Progenitor cell of endocrine pancreas (in vitro differentiated cells): ENCODE data around the gene QPCTL. TPM values are rescaled to one million over a fixed set of nuclear protein-coding genes. Genes with fewer than 3 reads are reported as not detected.
"Not testable (repeated sequence)": the region's sequence is repeated elsewhere in the genome, so short reads cannot be mapped to it uniquely, and the experiment has no call there.

ENCODE experiments used
- DNase-seq: peaks from one replicate; pipeline ENCODE4 v3.0.0; 2021; ENCODE audit warnings: low spot score; ENCODE audit not compliant: unreplicated experiment
- H3K27ac Mint-ChIP-seq: 2 replicates; pipeline ENCODE4 v1.8.0; 2021; ENCODE audit warnings: mild to moderate bottlenecking, moderate library complexity, mixed read lengths
- H3K27me3 Mint-ChIP-seq: 2 replicates; pipeline ENCODE4 v1.8.0; 2021; ENCODE audit warnings: mixed read lengths
- H3K36me3 Mint-ChIP-seq: 2 replicates; pipeline ENCODE4 v1.8.0; 2022; ENCODE audit warnings: mixed read lengths; ENCODE audit not compliant: insufficient read depth
- H3K4me1 Mint-ChIP-seq: 2 replicates; pipeline ENCODE4 v1.8.0; 2021; ENCODE audit warnings: low read depth, mixed read lengths
- H3K4me3 Mint-ChIP-seq: 2 replicates; pipeline ENCODE4 v1.8.0; 2021; ENCODE audit warnings: low read depth, mild to moderate bottlenecking, moderate library complexity, mixed read lengths
- H3K9me3 Mint-ChIP-seq: 2 replicates; pipeline ENCODE4 v1.8.0; 2021; ENCODE audit warnings: low read depth, mixed read lengths
- CTCF ChIP-seq: fragments of 200-600 bp; sonication (generic); IDR thresholded peaks from one replicate; pipeline ENCODE4 v1.5.0; 2021; ENCODE audit warnings: antibody characterized with exemption, mild to moderate bottlenecking; ENCODE audit not compliant: unreplicated experiment
- total RNA-seq: library from RNA; stranded (reverse); gene quantifications from 2 replicates; pipeline ENCODE4 v1.2.1, GENCODE V29; 2021

Gene QPCTL
- total RNA-seq, 1 donor from 2014 or later, result 9.0 TPM

- Mint-ChIP-seq H3K4me3 (peak overlapping the region; percentile 69), H3K27ac (no peak overlapping the region), H3K36me3 (peaks cover 5% of the 10 kb centered on the region), H3K9me3 (no peaks in the 10 kb centered on the region), H3K4me1 (peaks cover 6% of the 10 kb centered on the region), H3K27me3 (peaks cover 4% of the 10 kb centered on the region)
- peak; percentile 82 for DNase-seq
- TF ChIP-seq CTCF, result peak; percentile 41
Observed at GRCh38 chr19:45677351-45678230, 14.9 kb upstream of the QPCTL start.

DNA sequence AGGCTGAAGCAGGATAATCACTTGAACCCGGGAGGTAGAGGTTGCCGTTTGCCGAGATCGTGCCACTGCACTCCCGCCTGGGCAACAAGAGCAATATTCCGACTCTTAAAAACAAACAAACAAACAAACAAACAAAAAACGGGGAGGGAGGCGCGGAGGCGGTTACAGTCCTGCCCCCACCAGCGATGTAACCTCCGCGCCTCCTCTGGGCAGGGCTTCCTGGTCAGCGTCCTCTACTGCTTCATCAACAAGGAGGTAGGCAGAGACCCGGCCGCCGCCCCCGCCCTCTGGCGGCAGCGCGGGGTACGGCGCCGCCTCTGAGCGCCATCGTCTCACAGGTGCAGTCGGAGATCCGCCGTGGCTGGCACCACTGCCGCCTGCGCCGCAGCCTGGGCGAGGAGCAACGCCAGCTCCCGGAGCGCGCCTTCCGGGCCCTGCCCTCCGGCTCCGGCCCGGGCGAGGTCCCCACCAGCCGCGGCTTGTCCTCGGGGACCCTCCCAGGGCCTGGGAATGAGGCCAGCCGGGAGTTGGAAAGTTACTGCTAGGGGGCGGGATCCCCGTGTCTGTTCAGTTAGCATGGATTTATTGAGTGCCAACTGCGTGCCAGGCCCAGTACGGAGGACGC, 11.0 kb upstream of the QPCTL start:
- peaks cover 4% of the 10 kb centered on the region for H3K27me3 Mint-ChIP-seq
- H3K9me3 Mint-ChIP-seq, result no peaks in the 10 kb centered on the region
- H3K4me3 Mint-ChIP-seq, result peak overlapping the region; percentile 40
- peak overlapping the region; percentile 67 for H3K27ac Mint-ChIP-seq
- H3K36me3 Mint-ChIP-seq, result peaks cover 10% of the 10 kb centered on the region
- peak; percentile 99 for TF ChIP-seq CTCF
- peak; percentile 82 for DNase-seq
- peaks cover 6% of the 10 kb centered on the region for H3K4me1 Mint-ChIP-seq

- H3K4me3 Mint-ChIP-seq, result peak overlapping the region; percentile 33
- peaks cover 4% of the 10 kb centered on the region for H3K27me3 Mint-ChIP-seq
- peaks cover 13% of the 10 kb centered on the region for H3K36me3 Mint-ChIP-seq
- H3K9me3 Mint-ChIP-seq, result no peaks in the 10 kb centered on the region
- no peak for DNase-seq
- H3K4me1 Mint-ChIP-seq, result peaks cover 6% of the 10 kb centered on the region
- no peak for TF ChIP-seq CTCF
- peak overlapping the region; percentile 45 for H3K27ac Mint-ChIP-seq
Observed at GRCh38 chr19:45682117-45682516, 10.3 kb upstream of the QPCTL start.

DNA sequence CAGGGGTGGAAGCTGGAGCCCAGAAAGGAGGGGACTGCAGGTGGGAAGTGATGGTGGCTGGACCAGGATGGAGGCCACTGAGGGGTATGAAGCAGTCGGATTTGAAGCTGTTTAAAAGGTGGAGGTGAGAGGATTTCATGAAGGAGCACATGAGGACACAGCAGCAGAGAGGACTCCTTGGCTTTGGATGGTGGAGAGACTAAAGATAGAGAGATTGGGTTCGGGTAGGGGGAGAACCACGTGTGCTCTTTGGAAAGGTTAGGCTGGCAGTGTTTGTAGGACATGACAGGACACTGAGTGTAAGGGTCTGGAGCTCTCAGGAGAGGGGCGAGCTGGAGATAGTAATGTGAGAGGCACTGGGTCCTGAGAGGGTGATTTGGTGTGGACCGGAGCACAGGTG, 9.6 kb upstream of the QPCTL start:
- Mint-ChIP-seq H3K4me3 (no peak overlapping the region), H3K36me3 (peaks cover 13% of the 10 kb centered on the region), H3K4me1 (peaks cover 3% of the 10 kb centered on the region), H3K27ac (peak overlapping the region; percentile 28), H3K9me3 (no peaks in the 10 kb centered on the region), H3K27me3 (peaks cover 4% of the 10 kb centered on the region)
- no peak for DNase-seq
- no peak for TF ChIP-seq CTCF

DNA sequence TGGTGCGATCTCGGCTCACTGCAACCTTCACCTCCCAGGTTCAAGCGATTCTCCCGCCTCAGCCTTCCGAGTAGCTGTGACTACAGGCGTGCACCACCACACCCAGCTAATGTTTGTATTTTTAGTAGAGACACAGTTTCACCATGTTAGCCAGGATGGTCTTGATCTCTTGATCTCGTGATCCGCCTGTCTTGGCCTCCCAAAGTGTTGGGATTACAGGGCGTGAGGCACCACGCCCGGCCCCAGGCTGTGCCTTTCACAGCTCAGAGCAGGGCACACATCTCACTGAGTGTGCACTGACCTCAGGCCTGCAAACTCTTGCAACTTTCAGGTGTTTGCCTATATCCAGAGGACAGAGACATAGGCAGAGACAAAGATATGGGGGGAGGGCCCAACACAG, 7.4 kb upstream of the QPCTL start:
- H3K4me3 Mint-ChIP-seq, H3K27ac Mint-ChIP-seq, H3K4me1 Mint-ChIP-seq, H3K27me3 Mint-ChIP-seq, H3K9me3 Mint-ChIP-seq, DNase-seq: not testable (repeated sequence)
- peaks cover 13% of the 10 kb centered on the region for H3K36me3 Mint-ChIP-seq
